ENCODE results near the gene LIN28B. TPM values are rescaled to one million over a fixed set of nuclear protein-coding genes. Genes with fewer than 3 reads are reported as not detected.

The LIN28B gene
- total and polyA plus RNA-seq, 7 experiments from 2014 or later, result not detected

GRCh38 chr6:105121981-105122380 lies 165.1 kb downstream of the LIN28B start:
- Mint-ChIP-seq H3K4me1 (no peaks in the 10 kb centered on the region), H3K36me3 (no peaks in the 10 kb centered on the region), H3K9me3 (no peaks in the 10 kb centered on the region), H3K27ac (no peak overlapping the region), H3K27me3 (peaks cover 8 to 34% (median 26%) of the 10 kb centered on the region in 5 donors), H3K4me3 (no peak overlapping the region)
- DNase-seq (no peak), ATAC-seq (no peak)
- H3K4me1 ChIP-seq (ENCODE audit: control insufficient read depth in 2 of 2, insufficient read depth in 2 of 2, low read length in 2 of 2), result no peaks in the 10 kb centered on the region
- CTCF ChIA-PET, result no interaction called here
- H3K4me3 ChIP-seq (ENCODE audit: low read length), result no peak overlapping the region
- POLR2A ChIA-PET, result no interaction called here
- no peaks in the 10 kb centered on the region for H3K27me3 ChIP-seq (ENCODE audit: control insufficient read depth in 2 of 2, insufficient read depth in 2 of 2, low read length in 2 of 2)
- no peaks in the 10 kb centered on the region for H3K36me3 ChIP-seq (ENCODE audit: control insufficient read depth in 2 of 3, insufficient read depth in 3 of 3, low read length in 3 of 3)
- H3K9me3 ChIP-seq (ENCODE audit: control insufficient read depth in 2 of 3, low read length in 3 of 3), result no peaks in the 10 kb centered on the region
- intact Hi-C loops (cut with micrococcal nuclease), result no loop called here
- no peak overlapping the region for H3K27ac ChIP-seq (ENCODE audit: low read depth, low read length)

- no peaks in the 10 kb centered on the region for H3K9me3 ChIP-seq (ENCODE audit: control insufficient read depth in 2 of 3, low read length in 3 of 3)
- Mint-ChIP-seq H3K9me3 (no peaks in the 10 kb centered on the region), H3K27ac (no peak overlapping the region), H3K27me3 (peaks cover 6 to 31% (median 22%) of the 10 kb centered on the region in 5 donors), H3K36me3 (no peaks in the 10 kb centered on the region), H3K4me3 (no peak overlapping the region), H3K4me1 (no peaks in the 10 kb centered on the region)
- ATAC-seq (no peak), DNase-seq (no peak)
- H3K27ac ChIP-seq (ENCODE audit: low read depth, low read length), result no peak overlapping the region
- POLR2A ChIA-PET, result no interaction called here
- no peak overlapping the region for H3K4me3 ChIP-seq (ENCODE audit: low read length)
- no peaks in the 10 kb centered on the region for H3K36me3 ChIP-seq (ENCODE audit: control insufficient read depth in 2 of 3, insufficient read depth in 3 of 3, low read length in 3 of 3)
- no peaks in the 10 kb centered on the region for H3K4me1 ChIP-seq (ENCODE audit: control insufficient read depth in 2 of 2, insufficient read depth in 2 of 2, low read length in 2 of 2)
- CTCF ChIA-PET, result no interaction called here
- H3K27me3 ChIP-seq (ENCODE audit: control insufficient read depth in 2 of 2, insufficient read depth in 2 of 2, low read length in 2 of 2), result no peaks in the 10 kb centered on the region
- intact Hi-C loops (cut with micrococcal nuclease), result no loop called here
These were observed 165.8 kb downstream of the LIN28B start for GRCh38 chr6:105122717-105123116.

Other genes with a start within 250 kb of the LIN28B start
- gene HACE1, start 97.2 kb upstream of the LIN28B start, total RNA-seq, result 10 to 100 TPM; 11.4 to 17.1 (median 16.1) TPM
- 1 to 10 TPM; 4.1 to 9.1 TPM for gene HACE1, start 97.2 kb upstream of the LIN28B start, polyA plus RNA-seq
- not detected for gene POPDC3, start 222.9 kb downstream of the LIN28B start, total RNA-seq
- not detected for gene POPDC3, start 222.9 kb downstream of the LIN28B start, polyA plus RNA-seq